ENCODE data around the gene ROMO1. TPM values are rescaled to one million over a fixed set of nuclear protein-coding genes. Genes with fewer than 3 reads are reported as not detected.
A peak's percentile ranks its signal among the peaks of the same experiment; 100 is the strongest.
"Not testable (repeated sequence)": the region's sequence is repeated elsewhere in the genome, so short reads cannot be mapped to it uniquely, and the experiment has no call there.

The ROMO1 gene
- total RNA-seq, 1 experiment from 2014 or later, result 207 TPM

- Mint-ChIP-seq H3K4me3 (no peak overlapping the region), H3K36me3 (ENCODE audit: insufficient read depth in 1 of 3, low read depth in 3 of 3) (peaks cover 60 to 97% (median 96%) of the 10 kb centered on the region in 3 experiments), H3K4me1 (no peaks in the 10 kb centered on the region), H3K27me3 (ENCODE audit: low read depth) (no peaks in the 10 kb centered on the region), H3K9me3 (no peaks in the 10 kb centered on the region), H3K27ac (peak overlapping the region in 1 of 3 experiments; percentile 58; a peak in 1 of 7 replicates)
- no peak for DNase-seq
- H2BK15ac ChIP-seq (ENCODE audit: low read depth, low read length), result no peak overlapping the region
- no peaks in the 10 kb centered on the region for H3K23me2 ChIP-seq (ENCODE audit: insufficient read length, low read depth, low read length, poor library complexity, severe bottlenecking)
- H2BK20ac ChIP-seq (ENCODE audit: low read depth, low read length, poor library complexity, severe bottlenecking), result no peak overlapping the region
- H2BK120ac ChIP-seq (ENCODE audit: low read depth, low read length, poor library complexity, severe bottlenecking), result no peak overlapping the region
- H3K4me2 ChIP-seq (ENCODE audit: insufficient read depth, insufficient read length, low read length), result no peak overlapping the region
- H4K8ac ChIP-seq (replicated peaks; ENCODE audit: insufficient read length, low read depth, low read length), result no peak overlapping the region
- no peak overlapping the region for H3K56ac ChIP-seq (ENCODE audit: insufficient read length, low read depth, low read length)
- no peak overlapping the region for H2AK5ac ChIP-seq (ENCODE audit: insufficient read length, low read length)
- TF ChIP-seq CTCF (conservative IDR thresholded peaks at IDR 0.05), result no peak
- no peaks in the 10 kb centered on the region for H3K4me1 ChIP-seq (ENCODE audit: insufficient read depth, low read length)
- H3K27me3 ChIP-seq (ENCODE audit: insufficient read depth, low read length), result no peaks in the 10 kb centered on the region
- H3K27ac ChIP-seq (ENCODE audit: insufficient read length, low read depth, low read length), result no peak overlapping the region
- H3K9ac ChIP-seq (ENCODE audit: extremely low read depth, insufficient read length, low read length), result no peak overlapping the region
- no peak overlapping the region for H3K4ac ChIP-seq (ENCODE audit: low read depth, low read length)
- WGBS (ENCODE audit: extremely low coverage, insufficient read length, low lambda C conversion rate), result no CpG with 5 or more reads among the region's 3 CpGs
- no peak overlapping the region for H3T11ph ChIP-seq (ENCODE audit: low read length)
- peaks cover 2% of the 10 kb centered on the region for H3K79me1 ChIP-seq (ENCODE audit: insufficient read depth, low read depth, low read length, poor library complexity, severe bottlenecking)
- H2BK5ac ChIP-seq (ENCODE audit: insufficient read length, low read length), result no peak overlapping the region
- H4K91ac ChIP-seq (ENCODE audit: insufficient read length, low read depth, low read length), result no peak overlapping the region
- H2BK12ac ChIP-seq (ENCODE audit: insufficient read length, low read depth, low read length), result no peak overlapping the region
- peaks cover 2% of the 10 kb centered on the region; the same call in 1 of the 2 replicates for H3K79me2 ChIP-seq (ENCODE audit: insufficient read depth, low read length)
- H3K18ac ChIP-seq (ENCODE audit: insufficient read length, low read depth, low read length), result no peak overlapping the region
- no peak overlapping the region for H3K23ac ChIP-seq (ENCODE audit: insufficient read length, low read depth, low read length)
- no peaks in the 10 kb centered on the region for H4K20me1 ChIP-seq (ENCODE audit: control insufficient read depth, insufficient read depth, insufficient read length)
- H2AFZ ChIP-seq (ENCODE audit: low read length), result no peak overlapping the region
- no peaks in the 10 kb centered on the region for H3K9me3 ChIP-seq (ENCODE audit: control insufficient read depth, low read depth, low read length)
- no peak overlapping the region for H3K14ac ChIP-seq (ENCODE audit: insufficient read depth, low read length)
- H4K5ac ChIP-seq (ENCODE audit: insufficient read length, low read depth, low read length), result no peak overlapping the region
These were observed 22.4 kb downstream of the ROMO1 start for GRCh38 chr20:35721621-35722020.

- not testable (repeated sequence) for H2BK120ac ChIP-seq (ENCODE audit: low read depth, low read length, poor library complexity, severe bottlenecking); H3K4me1 ChIP-seq (ENCODE audit: insufficient read depth, low read length); H2BK12ac ChIP-seq (ENCODE audit: insufficient read length, low read depth, low read length); H4K5ac ChIP-seq (ENCODE audit: insufficient read length, low read depth, low read length); H2AK5ac ChIP-seq (ENCODE audit: insufficient read length, low read length); H3K18ac ChIP-seq (ENCODE audit: insufficient read length, low read depth, low read length); H2AFZ ChIP-seq (ENCODE audit: low read length); H3K56ac ChIP-seq (ENCODE audit: insufficient read length, low read depth, low read length); H4K91ac ChIP-seq (ENCODE audit: insufficient read length, low read depth, low read length); H3K27ac Mint-ChIP-seq; H3K27me3 Mint-ChIP-seq (ENCODE audit: low read depth); H3K9ac ChIP-seq (ENCODE audit: extremely low read depth, insufficient read length, low read length); H2BK15ac ChIP-seq (ENCODE audit: low read depth, low read length); H3K79me1 ChIP-seq (ENCODE audit: insufficient read depth, low read depth, low read length, poor library complexity, severe bottlenecking); H4K8ac ChIP-seq (replicated peaks; ENCODE audit: insufficient read length, low read depth, low read length); H3K9me3 Mint-ChIP-seq; H3K9me3 ChIP-seq (ENCODE audit: control insufficient read depth, low read depth, low read length); H3K23ac ChIP-seq (ENCODE audit: insufficient read length, low read depth, low read length); H3K23me2 ChIP-seq (ENCODE audit: insufficient read length, low read depth, low read length, poor library complexity, severe bottlenecking); H3K27me3 ChIP-seq (ENCODE audit: insufficient read depth, low read length); H3K4me1 Mint-ChIP-seq; H2BK5ac ChIP-seq (ENCODE audit: insufficient read length, low read length); H3T11ph ChIP-seq (ENCODE audit: low read length); H3K27ac ChIP-seq (ENCODE audit: insufficient read length, low read depth, low read length); H3K4me2 ChIP-seq (ENCODE audit: insufficient read depth, insufficient read length, low read length); DNase-seq; H3K14ac ChIP-seq (ENCODE audit: insufficient read depth, low read length); H4K20me1 ChIP-seq (ENCODE audit: control insufficient read depth, insufficient read depth, insufficient read length); H2BK20ac ChIP-seq (ENCODE audit: low read depth, low read length, poor library complexity, severe bottlenecking); H3K79me2 ChIP-seq (ENCODE audit: insufficient read depth, low read length); H3K4ac ChIP-seq (ENCODE audit: low read depth, low read length)
- no CpG with 5 or more reads among the region's 4 CpGs for WGBS (ENCODE audit: extremely low coverage, insufficient read length, low lambda C conversion rate)
- H3K4me3 Mint-ChIP-seq, result peak overlapping the region in 1 of 2 experiments; percentile 23; a peak in 1 of 5 replicates
- peaks cover 55 to 97% (median 95%) of the 10 kb centered on the region in 3 experiments for H3K36me3 Mint-ChIP-seq (ENCODE audit: insufficient read depth in 1 of 3, low read depth in 3 of 3)
These were observed 24.1 kb downstream of the ROMO1 start for GRCh38 chr20:35723275-35723639.

Data from H9 (cell line).